Measurements from ENCODE around the gene PKIB. TPM values are rescaled to one million over a fixed set of nuclear protein-coding genes. Genes with fewer than 3 reads are reported as not detected.

The PKIB gene
- total RNA-seq, 1 donor from 2014 or later, result 3.2 TPM

GRCh38 chr6:122754191-122754731 is 144.1 kb downstream of the PKIB start:
- H3K4me1 ChIP-seq, result peaks cover 7% of the 10 kb centered on the region
- H3K27me3 ChIP-seq (ENCODE audit: low read depth), result no peaks in the 10 kb centered on the region
- H3K36me3 ChIP-seq, result no peaks in the 10 kb centered on the region
- no peak overlapping the region for H3K4me3 ChIP-seq
- no peak for DNase-seq
- intact Hi-C loops (cut with DNase I), result no loop called here
- peak; percentile 48 to 57 for ATAC-seq
- peak overlapping the region; percentile 33 for H3K27ac ChIP-seq
- TF ChIP-seq CTCF (IDR thresholded peaks at IDR 0.05), result no peak
- no peaks in the 10 kb centered on the region for H3K9me3 ChIP-seq

DNA sequence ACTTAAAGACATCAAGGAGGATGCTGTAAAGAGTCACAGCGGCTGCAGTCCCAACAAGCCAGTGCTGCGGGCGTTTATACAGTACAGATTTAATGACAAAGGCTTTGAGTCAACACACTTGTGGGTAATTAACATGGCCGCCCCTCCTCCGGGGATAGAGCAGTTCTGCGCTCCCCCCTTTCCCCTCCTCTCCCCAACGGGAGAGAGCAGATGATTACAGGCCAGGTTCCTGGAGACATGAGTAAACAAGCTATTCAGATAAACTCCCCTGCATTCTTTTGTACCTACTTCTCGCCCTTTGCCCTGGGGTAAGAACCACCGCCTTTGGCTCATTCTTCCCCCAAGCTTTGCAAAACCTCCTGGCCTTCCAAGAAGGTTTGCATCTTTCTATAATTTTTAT is 145.7 kb downstream of the PKIB start:
- Histone ChIP-seq H3K4me1 (peaks cover 7% of the 10 kb centered on the region), H3K9me3 (no peaks in the 10 kb centered on the region), H3K4me3 (no peak overlapping the region), H3K36me3 (no peaks in the 10 kb centered on the region), H3K27me3 (ENCODE audit: low read depth) (no peaks in the 10 kb centered on the region), H3K27ac (no peak overlapping the region)
- TF ChIP-seq CTCF (IDR thresholded peaks at IDR 0.05), result no peak
- ATAC-seq, result no peak
- intact Hi-C loops (cut with DNase I), result no loop called here
- no peak for DNase-seq

DNA sequence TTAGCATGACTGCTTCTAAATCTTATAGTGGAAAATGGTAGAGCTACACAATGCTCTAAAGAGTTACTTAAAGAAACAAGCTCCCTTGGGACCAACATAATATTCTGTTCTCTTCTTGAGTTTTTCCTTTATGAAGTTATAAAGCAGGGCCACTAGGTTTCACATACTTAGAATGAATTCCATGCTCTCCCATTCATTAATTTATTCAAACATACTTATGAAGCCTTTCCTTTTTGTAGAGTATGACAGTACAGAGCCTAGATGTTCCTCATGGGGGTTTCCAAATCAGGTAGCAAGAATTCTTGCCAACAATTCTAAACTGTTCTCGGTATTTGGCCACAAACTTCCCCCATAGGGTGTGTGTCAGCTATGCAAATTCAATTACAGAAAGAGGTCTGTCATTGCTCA is 148.7 kb downstream of the PKIB start:
- Histone ChIP-seq H3K27ac (no peak overlapping the region), H3K4me3 (no peak overlapping the region), H3K27me3 (ENCODE audit: low read depth) (no peaks in the 10 kb centered on the region), H3K36me3 (no peaks in the 10 kb centered on the region), H3K9me3 (no peaks in the 10 kb centered on the region), H3K4me1 (peaks cover 4% of the 10 kb centered on the region)
- intact Hi-C loops (cut with DNase I), result no loop called here
- ATAC-seq (no peak), DNase-seq (no peak)
- no peak for TF ChIP-seq CTCF (IDR thresholded peaks at IDR 0.05)

- DNase-seq (no peak), ATAC-seq (no peak)
- no peak for TF ChIP-seq CTCF (IDR thresholded peaks at IDR 0.05)
- Histone ChIP-seq H3K36me3 (no peaks in the 10 kb centered on the region), H3K9me3 (no peaks in the 10 kb centered on the region), H3K27me3 (ENCODE audit: low read depth) (no peaks in the 10 kb centered on the region), H3K27ac (no peak overlapping the region), H3K4me3 (no peak overlapping the region), H3K4me1 (no peaks in the 10 kb centered on the region)
- intact Hi-C loops (cut with DNase I), result no loop called here
These were observed 150.1 kb downstream of the PKIB start for GRCh38 chr6:122760330-122760729.

GRCh38 chr6:122766256-122766655 is 156.1 kb downstream of the PKIB start:
- no peak for TF ChIP-seq CTCF (IDR thresholded peaks at IDR 0.05)
- Histone ChIP-seq H3K4me3 (no peak overlapping the region), H3K27ac (no peak overlapping the region), H3K36me3 (no peaks in the 10 kb centered on the region), H3K4me1 (peaks cover 9% of the 10 kb centered on the region), H3K9me3 (no peaks in the 10 kb centered on the region), H3K27me3 (ENCODE audit: low read depth) (no peaks in the 10 kb centered on the region)
- ATAC-seq (no peak), DNase-seq (no peak)
- intact Hi-C loops (cut with DNase I), result no loop called here
